OCI-LY7 (cell line): ENCODE data around the gene PRG3. TPM values are rescaled to one million over a fixed set of nuclear protein-coding genes. Genes with fewer than 3 reads are reported as not detected.

ENCODE experiments used
- BruUV-seq: library from RNA; stranded (reverse); fragments of 400-500 nt; replicated peaks from 2 replicates; lab custom pipeline; 2021; lab: Mats Ljungman, UMichigan
- CTCF ChIA-PET: fragments of 300-600 bp; sonication (Branson Sonifier 250); formaldehyde crosslinking; loops from one replicate; lab custom pipeline; 2022; ENCODE audit warnings: antibody characterized with exemption; ENCODE audit not compliant: unreplicated experiment; lab: Charles Lee
- POLR2A ChIA-PET: fragments of 300-600 bp; sonication (Branson Sonifier 250); formaldehyde crosslinking; loops from one replicate; lab custom pipeline; 2022; ENCODE audit warnings: antibody characterized with exemption; lab: Charles Lee
- DNase-seq: peaks from one replicate; pipeline ENCODE4 v3.0.0-alpha.2; 2015; ENCODE audit warnings: low spot score
- H2AFZ ChIP-seq: fragments of 200-600 bp; sonication (generic), shearing (Covaris generic); 2 replicates; pipeline ENCODE4 v1.6.1; 2014; ENCODE audit warnings: mild to moderate bottlenecking, antibody characterized with exemption, low read length, moderate library complexity
- H3K27ac ChIP-seq: fragments of 200-600 bp; sonication (generic); 2 replicates; pipeline ENCODE4 v1.5.1; 2014; ENCODE audit warnings: mixed run types, low read depth, mild to moderate bottlenecking, moderate library complexity, low read length, inconsistent platforms; ENCODE audit not compliant: poor library complexity, severe bottlenecking
- H3K36me3 ChIP-seq: fragments of 200-600 bp; sonication (generic); 2 replicates; pipeline ENCODE4 v1.6.1; 2014; ENCODE audit warnings: mild to moderate bottlenecking, antibody characterized with exemption, low read length, moderate library complexity, mixed read lengths; ENCODE audit not compliant: insufficient read depth
- H3K4me1 ChIP-seq: fragments of 200-600 bp; sonication (generic); 2 replicates; pipeline ENCODE4 v1.5.1; 2014; ENCODE audit warnings: mild to moderate bottlenecking, low read length; ENCODE audit not compliant: insufficient read depth, poor library complexity, severe bottlenecking
- H3K4me2 ChIP-seq: fragments of 200-600 bp; sonication (generic); 2 replicates; pipeline ENCODE4 v1.6.1; 2014; ENCODE audit warnings: mild to moderate bottlenecking, low read length
- H3K4me3 ChIP-seq: fragments of 200-600 bp; sonication (generic); 2 replicates; pipeline ENCODE4 v1.5.1; 2014; ENCODE audit warnings: mild to moderate bottlenecking, low read depth, low read length; ENCODE audit not compliant: poor library complexity, severe bottlenecking
- H3K79me2 ChIP-seq: fragments of 200-600 bp; sonication (generic); 2 replicates; pipeline ENCODE4 v1.6.1; 2016; ENCODE audit warnings: low read depth, mild to moderate bottlenecking, low read length, moderate library complexity, mixed read lengths; ENCODE audit not compliant: insufficient read depth
- H3K9me2 ChIP-seq: fragments of 200-600 bp; sonication (generic); 2 replicates; pipeline ENCODE4 v1.6.1; 2016; ENCODE audit warnings: mild to moderate bottlenecking, low read length, mixed read lengths; ENCODE audit not compliant: insufficient read depth
- H3K9me3 ChIP-seq: fragments of 200-600 bp; sonication (generic); 2 replicates; pipeline ENCODE4 v1.6.1; 2014; ENCODE audit warnings: mild to moderate bottlenecking, mixed run types, low read length, mixed read lengths
- H4K20me1 ChIP-seq: fragments of 200-600 bp; sonication (generic); 2 replicates; pipeline ENCODE4 v1.6.1; 2014; ENCODE audit warnings: mild to moderate bottlenecking, antibody characterized with exemption, low read length, moderate library complexity, mixed read lengths; ENCODE audit not compliant: insufficient read depth
- CTCF ChIP-seq: fragments of 200-600 bp; sonication (generic); conservative IDR thresholded peaks from 2 replicates; pipeline ENCODE4 v1.5.1; 2014; ENCODE audit warnings: mild to moderate bottlenecking, antibody characterized with exemption, low read length, moderate library complexity, mixed read lengths
- EZH2phosphoT487 ChIP-seq: fragments of 200-600 bp; sonication (generic); IDR thresholded peaks from 2 replicates; pipeline ENCODE4 v1.6.1; 2018; ENCODE audit warnings: low read depth, borderline replicate concordance, mild to moderate bottlenecking, mixed run types, antibody characterized with exemption, low read length, moderate library complexity, mixed read lengths
- intact Hi-C: fragments of 100-400 bp; cut with micrococcal nuclease; formaldehyde crosslinking; loops from one replicate; pipeline ENCODE4 v1.10.0; 2022; ENCODE audit not compliant: unreplicated experiment
- total RNA-seq, 2 experiments: library from RNA; depleted of rRNA in 1 of 2; stranded (reverse); fragments of >200 nt in 1 of 2; shearing (Covaris generic) in 1 of 2; gene quantifications; 2 replicates each; pipeline ENCODE4 v1.2.3, GENCODE V29; 2014 to 2022

PRG3 gene
- total RNA-seq, 2 experiments from 2014 or later, result not detected

DNA sequence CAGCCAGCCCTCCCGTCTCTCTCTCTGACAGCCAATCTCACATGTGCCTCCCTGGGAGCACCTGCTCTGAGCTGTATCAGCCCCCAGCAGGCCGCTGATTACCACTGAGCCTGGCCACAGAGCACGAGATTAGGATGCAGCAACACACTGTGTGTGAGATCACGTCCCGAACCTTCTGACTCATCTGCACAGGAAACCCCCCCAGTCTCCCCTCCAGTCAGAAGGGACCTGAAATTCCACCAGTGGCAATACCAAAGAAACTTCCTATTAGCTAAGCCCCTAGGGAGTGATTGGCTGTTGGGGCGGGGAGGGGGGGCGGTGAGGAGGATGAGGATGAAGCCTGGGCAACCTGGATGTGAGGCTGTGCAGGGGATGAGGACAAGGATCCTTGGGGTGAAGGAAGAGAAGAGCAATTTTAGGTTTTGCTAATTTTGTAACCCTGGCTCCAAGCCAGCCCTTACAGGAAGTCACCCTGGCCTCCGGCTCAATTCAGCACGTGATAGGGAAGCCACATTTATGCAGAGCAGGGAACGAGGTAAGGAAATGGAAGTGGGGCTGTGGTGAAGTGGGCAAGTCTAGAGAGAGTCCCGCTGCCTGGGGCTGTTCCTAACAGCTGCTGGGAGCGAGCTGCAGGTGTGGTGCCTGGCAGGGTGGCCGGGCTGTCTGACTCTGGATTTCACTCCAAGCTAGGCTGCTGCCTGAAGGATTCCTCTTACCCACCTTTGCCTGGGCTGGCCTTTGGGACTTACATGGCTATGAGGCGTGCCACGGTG, 44.0 kb upstream of the PRG3 start:
- POLR2A ChIA-PET, result interaction anchor here (0.6 to 1.3 kb wide), 3 partner anchors 35 to 94 kb away, joined by 3 to 8 read pairs (median 4); partner anchors contain the start of gene RTN4RL2
- Histone ChIP-seq H3K4me3 (peak overlapping the region; percentile 75), H3K4me2 (peak overlapping the region; percentile 85), H3K79me2 (peaks cover 23% of the 10 kb centered on the region; the same call in 1 of the 2 replicates), H3K27ac (peak overlapping the region; percentile 65), H4K20me1 (no peaks in the 10 kb centered on the region), H3K4me1 (peaks cover 23% of the 10 kb centered on the region), H2AFZ (no peak overlapping the region), H3K9me2 (no peaks in the 10 kb centered on the region), H3K36me3 (peaks cover 58% of the 10 kb centered on the region), H3K9me3 (no peaks in the 10 kb centered on the region)
- intact Hi-C loops, result no loop called here
- TF ChIP-seq CTCF (no peak), EZH2phosphoT487 (no peak)
- BruUV-seq, result no TSS peak
- DNase-seq, result peak; percentile 55
- CTCF ChIA-PET, result no interaction called here

DNA sequence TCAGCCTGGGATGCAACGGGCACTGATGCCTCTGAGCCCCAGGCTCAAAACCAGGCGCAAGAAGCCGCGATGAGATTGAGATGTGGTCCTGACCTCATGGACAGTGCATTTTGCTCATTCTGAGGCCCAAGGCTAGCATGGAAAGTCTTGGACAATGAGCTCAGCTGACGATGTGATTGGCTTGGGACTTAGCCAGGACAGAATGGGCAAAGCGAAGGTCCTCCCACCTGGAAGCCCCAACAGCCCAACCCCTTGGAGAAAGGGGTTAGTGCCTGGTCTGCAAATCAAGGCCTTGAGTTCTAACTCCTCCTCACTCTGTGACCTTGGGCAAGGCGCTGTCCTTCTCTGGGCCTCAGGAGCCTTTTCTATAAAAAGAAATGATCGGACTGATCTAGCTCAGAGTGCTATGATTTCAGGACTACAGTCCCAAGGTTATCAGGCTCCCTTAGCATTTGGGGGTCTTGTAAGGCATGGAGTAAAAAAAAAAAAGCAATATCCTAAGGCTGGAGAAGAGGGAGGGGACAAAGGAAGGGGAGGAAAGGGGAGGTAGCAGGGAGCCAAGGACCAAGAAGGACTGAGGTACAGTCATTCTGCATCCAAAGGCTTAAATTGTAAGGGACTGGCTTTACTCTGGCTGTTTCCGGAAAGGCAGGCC, 43.3 kb upstream of the PRG3 start:
- POLR2A ChIA-PET, result interaction anchor here (0.6 to 1.3 kb wide), 4 partner anchors 11 to 95 kb away, joined by 3 to 8 read pairs (median 4); partner anchors contain the start of gene RTN4RL2
- intact Hi-C loops, result no loop called here
- BruUV-seq, result no TSS peak
- DNase-seq, result no peak
- H3K9me3 ChIP-seq, result no peaks in the 10 kb centered on the region
- TF ChIP-seq CTCF, result no peak
- TF ChIP-seq EZH2phosphoT487, result no peak
- no peak overlapping the region for H2AFZ ChIP-seq
- peak overlapping the region; percentile 65 for H3K27ac ChIP-seq
- peaks cover 23% of the 10 kb centered on the region; the same call in 1 of the 2 replicates for H3K79me2 ChIP-seq
- peak overlapping the region; percentile 85 for H3K4me2 ChIP-seq
- H3K36me3 ChIP-seq, result peaks cover 65% of the 10 kb centered on the region
- no peaks in the 10 kb centered on the region for H3K9me2 ChIP-seq
- H3K4me3 ChIP-seq, result peak overlapping the region; percentile 75
- CTCF ChIA-PET, result interaction anchor here (0.6 kb wide), 3 partner anchors 74 to 1102 kb away, joined by 3 to 4 read pairs (median 3); no protein-coding TSS in a partner anchor
- H3K4me1 ChIP-seq, result peaks cover 23% of the 10 kb centered on the region
- no peaks in the 10 kb centered on the region for H4K20me1 ChIP-seq
